Astrocyte of the cerebellum (primary cell): Measurements from ENCODE around the gene DPYD.
"Not testable (repeated sequence)": the region's sequence is repeated elsewhere in the genome, so short reads cannot be mapped to it uniquely, and the experiment has no call there.

Experiments
- DNase-seq: peaks from one replicate; pipeline ENCODE4 v3.0.0-alpha.2; 2011; ENCODE audit warnings: low read depth
- H3K4me3 ChIP-seq: 2 replicates; pipeline ENCODE4 v1.5.1; 2011; ENCODE audit warnings: mild to moderate bottlenecking, low read depth, low read length, moderate library complexity
- CTCF ChIP-seq: IDR thresholded peaks from 2 replicates; pipeline ENCODE4 v1.5.1; 2012; ENCODE audit warnings: low read length, low read depth, moderate library complexity, mild to moderate bottlenecking; ENCODE audit errors: missing control alignments
- in situ Hi-C: cut with HindIII; loops from 2 replicates; pipeline ENCODE4 v1.10.0; 2017; ENCODE audit warnings: low sequenced_read_pairs

The DPYD gene

DNA sequence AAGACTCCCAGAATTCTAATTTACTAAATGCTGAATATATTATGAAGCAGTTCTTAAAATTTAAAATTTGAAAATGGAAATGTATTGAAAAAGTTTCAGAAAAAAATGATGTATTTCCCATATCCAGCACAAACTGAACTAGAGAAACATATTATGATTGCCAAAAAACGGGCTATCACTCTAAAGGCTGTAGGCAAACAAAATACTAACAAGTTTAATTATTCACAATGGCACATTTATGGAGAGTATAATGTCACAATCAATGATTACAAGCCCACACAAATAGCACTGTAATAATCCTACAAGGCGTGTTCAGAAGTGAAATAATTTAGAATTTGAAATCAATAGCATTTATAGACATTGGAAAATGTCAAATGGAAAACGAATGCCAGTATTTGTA lies 667.9 kb downstream of the DPYD start:
- H3K4me3 ChIP-seq, result no peak overlapping the region
- DNase-seq, result no peak
- in situ Hi-C loops, result no loop called here
- no peak for TF ChIP-seq CTCF

GRCh38 chr1:97252076-97252475 lies 668.8 kb downstream of the DPYD start:
- no peak for DNase-seq
- TF ChIP-seq CTCF, result no peak
- in situ Hi-C loops, result no loop called here
- H3K4me3 ChIP-seq, result no peak overlapping the region

DNA sequence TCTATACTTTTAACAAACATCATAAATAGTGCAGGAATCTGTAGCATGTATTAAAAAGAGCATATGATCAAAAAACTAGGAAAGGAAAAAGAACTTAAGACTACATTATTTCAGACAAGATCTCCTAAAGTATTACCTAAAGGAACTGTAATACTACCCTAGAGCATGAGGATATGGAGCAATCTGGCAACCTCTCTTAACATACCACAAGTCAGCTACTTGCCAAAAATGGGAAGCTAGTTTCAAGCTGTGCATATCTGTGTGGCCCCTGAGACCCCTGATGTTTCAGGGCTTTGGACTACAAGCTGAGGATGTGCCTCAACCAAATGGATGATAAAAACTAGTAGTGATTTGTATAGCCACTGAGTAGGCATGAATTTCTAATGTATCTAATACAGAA lies 673.6 kb downstream of the DPYD start:
- no peak for TF ChIP-seq CTCF
- in situ Hi-C loops, result no loop called here
- H3K4me3 ChIP-seq, result no peak overlapping the region
- DNase-seq, result peak; percentile 33

DNA sequence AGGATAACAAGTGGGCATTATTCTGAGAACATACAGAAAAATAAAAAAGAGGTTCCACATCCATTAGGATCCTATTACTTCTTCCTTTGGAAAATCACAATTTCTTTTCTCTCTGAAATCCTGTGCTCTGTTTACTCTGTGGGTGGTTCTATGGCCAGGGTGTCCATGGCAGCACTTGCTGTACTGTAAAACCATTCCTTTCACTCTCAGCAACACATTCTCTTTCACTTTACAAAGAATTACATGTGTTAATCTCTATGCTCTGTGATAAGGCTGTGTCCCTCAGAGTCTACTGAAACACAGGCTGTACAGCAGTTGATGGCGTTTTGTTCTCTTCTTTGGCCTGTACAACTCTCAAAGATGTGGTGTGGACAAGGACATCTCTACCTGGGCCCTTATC lies 675.2 kb downstream of the DPYD start:
- TF ChIP-seq CTCF, result no peak
- in situ Hi-C loops, result no loop called here
- no peak overlapping the region for H3K4me3 ChIP-seq
- no peak for DNase-seq

GRCh38 chr1:97245026-97245425 lies 675.8 kb downstream of the DPYD start:
- no peak overlapping the region for H3K4me3 ChIP-seq
- no peak for DNase-seq
- in situ Hi-C loops, result no loop called here
- no peak for TF ChIP-seq CTCF

DNA sequence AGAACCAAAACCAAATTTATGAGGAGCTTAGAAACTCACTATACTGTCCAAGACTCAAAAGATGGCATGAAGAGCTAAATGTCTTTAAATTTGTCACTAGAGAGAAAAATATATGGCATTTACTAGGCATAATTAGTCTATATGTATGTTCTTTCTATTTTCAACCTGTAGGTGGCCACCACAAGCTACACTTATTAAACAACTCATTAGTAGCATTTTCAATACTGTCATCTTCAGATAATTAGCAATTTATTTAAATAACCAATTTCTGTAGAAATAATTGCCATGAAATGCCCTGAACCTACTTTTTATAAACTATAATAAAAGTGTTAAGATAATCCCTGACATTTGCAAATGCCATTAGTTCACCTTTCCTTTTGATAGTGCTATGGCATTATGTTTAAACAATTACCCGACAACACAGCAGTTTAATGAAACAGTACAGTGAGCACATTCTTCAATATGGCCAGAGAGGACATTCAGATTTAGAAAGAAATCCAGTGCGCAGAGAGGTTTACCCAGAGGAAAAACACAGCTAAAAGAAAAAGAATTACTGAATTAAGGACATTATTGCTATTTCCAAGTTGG lies 676.8 kb downstream of the DPYD start:
- in situ Hi-C loops, result no loop called here
- TF ChIP-seq CTCF, result peak; percentile 11
- no peak for DNase-seq
- H3K4me3 ChIP-seq, result no peak overlapping the region

GRCh38 chr1:97238816-97239215 lies 682.0 kb downstream of the DPYD start:
- H3K4me3 ChIP-seq, result no peak overlapping the region
- TF ChIP-seq CTCF, result no peak
- DNase-seq, result no peak
- in situ Hi-C loops, result no loop called here

- in situ Hi-C loops, DNase-seq, H3K4me3 ChIP-seq: not testable (repeated sequence)
Observed at GRCh38 chr1:97231354-97231753, 689.5 kb downstream of the DPYD start.
